Fibroblast of lung (primary cell): ENCODE data around the gene STPG2. TPM values are rescaled to one million over a fixed set of nuclear protein-coding genes. Genes with fewer than 3 reads are reported as not detected.
A peak's percentile ranks its signal among the peaks of the same experiment; 100 is the strongest.

Experiments
- DNase-seq, 2 donors: peaks; one replicate each; pipeline versions ENCODE4 v3.0.0 to v3.0.0-alpha.2; 2010; ENCODE audit warnings: low read depth in 2 of 2
- H2AFZ ChIP-seq: 2 replicates; pipeline ENCODE4 v1.5.1; 2012; ENCODE audit warnings: low read length, control low read depth, inconsistent platforms
- H3K27ac ChIP-seq: 2 replicates; pipeline ENCODE4 v1.5.1; 2011; ENCODE audit warnings: low read length, control low read depth; ENCODE audit not compliant: insufficient read depth
- H3K27me3 ChIP-seq: 2 replicates; pipeline ENCODE4 v1.5.1; 2011; ENCODE audit warnings: mild to moderate bottlenecking, low read length; ENCODE audit not compliant: control insufficient read depth, insufficient read depth
- H3K36me3 ChIP-seq: 2 replicates; pipeline ENCODE4 v1.5.1; 2011; ENCODE audit warnings: low read length; ENCODE audit not compliant: control insufficient read depth, insufficient read depth
- H3K4me1 ChIP-seq: 2 replicates; pipeline ENCODE4 v1.5.1; 2011; ENCODE audit warnings: low read length; ENCODE audit not compliant: control insufficient read depth, insufficient read depth; ENCODE audit errors: extremely low read depth
- H3K4me2 ChIP-seq: 2 replicates; pipeline ENCODE4 v1.5.1; 2011; ENCODE audit warnings: low read length, control low read depth; ENCODE audit not compliant: insufficient read depth; ENCODE audit errors: extremely low read depth
- H3K4me3 ChIP-seq, 4 experiments: fragments of 200-600 bp in 1 of 4; sonication (generic) in 1 of 4; replicated peaks in 1 of 4; 2 replicates each; pipeline ENCODE4 v1.5.1; 2011 to 2016; ENCODE audit warnings: low read length in 4 of 4, low read depth in 3 of 4, mild to moderate bottlenecking in 3 of 4, control low read depth in 2 of 4, inconsistent platforms in 1 of 4, mixed read lengths in 1 of 4; ENCODE audit not compliant: insufficient read depth in 1 of 4; ENCODE audit errors: control extremely low read depth in 1 of 4
- H3K79me2 ChIP-seq: 2 replicates; pipeline ENCODE4 v1.5.1; 2012; ENCODE audit warnings: mild to moderate bottlenecking, low read length, inconsistent platforms; ENCODE audit not compliant: control insufficient read depth, insufficient read depth
- H3K9ac ChIP-seq: 2 replicates; pipeline ENCODE4 v1.5.1; 2011; ENCODE audit warnings: mild to moderate bottlenecking, low read length, control low read depth; ENCODE audit not compliant: insufficient read depth
- H3K9me3 ChIP-seq: 2 replicates; pipeline ENCODE4 v1.5.1; 2012; ENCODE audit warnings: low read depth, low read length; ENCODE audit not compliant: control insufficient read depth, insufficient read depth
- H4K20me1 ChIP-seq: 2 replicates; pipeline ENCODE4 v1.5.1; 2011; ENCODE audit warnings: low read length; ENCODE audit not compliant: control insufficient read depth, insufficient read depth; ENCODE audit errors: extremely low read depth
- CTCF ChIP-seq, 2 donors: IDR thresholded peaks in 1 of 2; conservative IDR thresholded peaks in 1 of 2; 1 replicate in 1 of 2; 2 replicates in 1 of 2; pipeline ENCODE4 v1.5.1; 2011 to 2012; ENCODE audit warnings: low read length in 2 of 2, control low read depth in 1 of 2, inconsistent platforms in 1 of 2, low read depth in 1 of 2, mild to moderate bottlenecking in 1 of 2
- EZH2 ChIP-seq: IDR thresholded peaks from 2 replicates; pipeline ENCODE4 v1.5.1; 2012; ENCODE audit warnings: low read length, control low read depth, mild to moderate bottlenecking; ENCODE audit errors: missing control alignments
- polyA plus RNA-seq, 2 donors: library from polyadenylated mRNA; depleted of rRNA in 1 of 2; stranded (reverse) in 1 of 2; unstranded in 1 of 2; fragments of >200 nt; gene quantifications; 2 replicates each; pipeline ENCODE4 v1.2.1, GENCODE V29; 2011 to 2012; ENCODE audit warnings: missing spikeins in 1 of 2
- total RNA-seq: library from RNA; depleted of rRNA; stranded (reverse); fragments of >200 nt; gene quantifications from 2 replicates; pipeline ENCODE4 v1.2.1, GENCODE V29; 2014

The STPG2 gene
- total and polyA plus RNA-seq, 2 donors (not counting 1 experiment from before 2014, with no cell fraction given) = 0.17 TPM; not detected in 1

- no peaks in the 10 kb centered on the region for H3K4me1 ChIP-seq
- H3K36me3 ChIP-seq = no peaks in the 10 kb centered on the region
- no peaks in the 10 kb centered on the region for H4K20me1 ChIP-seq
- H3K27ac ChIP-seq = no peak overlapping the region
- no peak overlapping the region for H3K4me2 ChIP-seq
- DNase-seq = no peak
- H3K79me2 ChIP-seq = no peaks in the 10 kb centered on the region
- H3K9ac ChIP-seq = no peak overlapping the region
- TF ChIP-seq CTCF (conservative IDR thresholded peaks at IDR 0.05 in 1 of 2, IDR thresholded peaks at IDR 0.05 in 1 of 2; ENCODE audit: low read depth in 1 of 2, low read length in 2 of 2) (no peak), EZH2 (no peak)
- no peaks in the 10 kb centered on the region for H3K9me3 ChIP-seq
- H3K27me3 ChIP-seq = no peaks in the 10 kb centered on the region
- H3K4me3 ChIP-seq = no peak overlapping the region
- H2AFZ ChIP-seq = no peak overlapping the region
Observed at GRCh38 chr4:98046665-98047064, 96.6 kb downstream of the STPG2 start.

GRCh38 chr4:98030059-98030458 is 113.2 kb downstream of the STPG2 start:
- no peak overlapping the region for H3K9ac ChIP-seq
- H3K9me3 ChIP-seq = no peaks in the 10 kb centered on the region
- no peak for DNase-seq
- H3K79me2 ChIP-seq = no peaks in the 10 kb centered on the region
- no peak for TF ChIP-seq CTCF (conservative IDR thresholded peaks at IDR 0.05 in 1 of 2, IDR thresholded peaks at IDR 0.05 in 1 of 2; ENCODE audit: low read depth in 1 of 2, low read length in 2 of 2)
- no peak for TF ChIP-seq EZH2
- no peak overlapping the region for H3K4me2 ChIP-seq
- H3K4me3 ChIP-seq = no peak overlapping the region
- H3K27me3 ChIP-seq = no peaks in the 10 kb centered on the region
- H3K36me3 ChIP-seq = no peaks in the 10 kb centered on the region
- no peak overlapping the region for H2AFZ ChIP-seq
- H4K20me1 ChIP-seq = no peaks in the 10 kb centered on the region
- H3K27ac ChIP-seq = no peak overlapping the region
- no peaks in the 10 kb centered on the region for H3K4me1 ChIP-seq

- TF ChIP-seq EZH2 (no peak), CTCF (conservative IDR thresholded peaks at IDR 0.05 in 1 of 2, IDR thresholded peaks at IDR 0.05 in 1 of 2; ENCODE audit: low read depth in 1 of 2, low read length in 2 of 2) (no peak)
- Histone ChIP-seq H3K36me3 (no peaks in the 10 kb centered on the region), H4K20me1 (no peaks in the 10 kb centered on the region), H3K4me3 (no peak overlapping the region), H3K4me2 (no peak overlapping the region), H3K9me3 (no peaks in the 10 kb centered on the region), H3K27me3 (no peaks in the 10 kb centered on the region), H2AFZ (no peak overlapping the region), H3K9ac (no peak overlapping the region), H3K27ac (no peak overlapping the region), H3K79me2 (no peaks in the 10 kb centered on the region), H3K4me1 (no peaks in the 10 kb centered on the region)
- DNase-seq = peak in 1 of 2 donors; percentile 10
Observed at GRCh38 chr4:98027827-98028226, 115.4 kb downstream of the STPG2 start.
